Stomach (tissue), 4 donors: ENCODE measurements around the gene CDH1.

Experiments used
- CTCF ChIP-seq, 7 experiments: fragments of 450-650 bp in 4 of 7; fragments of 200-600 bp in 3 of 7; sonication (generic) in 3 of 7; IDR thresholded peaks; one replicate each; pipeline ENCODE4 v1.5.1; 2016 to 2019; ENCODE audit warnings: antibody characterized with exemption in 7 of 7, control low read depth in 2 of 7, mild to moderate bottlenecking in 1 of 7
- EP300 ChIP-seq: sonication (generic); formaldehyde crosslinking; IDR thresholded peaks from one replicate; pipeline ENCODE4 v1.6.1; 2017; ENCODE audit warnings: antibody characterized with exemption
- POLR2AphosphoS5 ChIP-seq, 3 donors: sonication (generic); formaldehyde crosslinking; IDR thresholded peaks; one replicate each; pipeline ENCODE4 v1.6.1; 2016; ENCODE audit warnings: antibody characterized with exemption in 3 of 3

- TF ChIP-seq POLR2AphosphoS5 (IDR thresholded peaks at IDR 0.05) (no peak), CTCF (IDR thresholded peaks at IDR 0.05) (no peak), EP300 (no peak)
Observed at GRCh38 chr16:68710211-68710610, 26.9 kb upstream of the CDH1 start.
